Measurements from ENCODE around the gene BRD3OS. TPM values are rescaled to one million over a fixed set of nuclear protein-coding genes. Genes with fewer than 3 reads are reported as not detected.

The BRD3OS gene
- total RNA-seq, 1 experiment from 2014 or later, result 13.5 TPM

- BruUV-seq (replicated peaks), result no TSS peak
- CTCF ChIA-PET, result no interaction called here
- no peak overlapping the region for H3K27ac ChIP-seq (ENCODE audit: low read depth, low read length, poor library complexity, severe bottlenecking)
- no peak overlapping the region for H3K4me3 ChIP-seq (ENCODE audit: low read depth, low read length, poor library complexity, severe bottlenecking)
- no peak for DNase-seq (ENCODE audit: low spot score)
- TF ChIP-seq EZH2 (IDR thresholded peaks at IDR 0.05; ENCODE audit: borderline replicate concordance, low read depth, low read length, poor library complexity, severe bottlenecking), result no peak
- no peak for TF ChIP-seq CTCF (conservative IDR thresholded peaks at IDR 0.05; ENCODE audit: low read depth, low read length)
- peaks cover 54% of the 10 kb centered on the region for H3K36me3 ChIP-seq (ENCODE audit: insufficient read depth, low read length, poor library complexity, severe bottlenecking)
- no peaks in the 10 kb centered on the region for H3K27me3 ChIP-seq (replicated peaks; ENCODE audit: insufficient read depth, low read depth, low read length, poor library complexity)
- no peaks in the 10 kb centered on the region for H3K4me1 ChIP-seq (ENCODE audit: insufficient read depth, low read length, poor library complexity, severe bottlenecking)
- no peaks in the 10 kb centered on the region for H3K9me3 ChIP-seq (ENCODE audit: low read depth, low read length, poor library complexity, severe bottlenecking)
- intact Hi-C loops (cut with micrococcal nuclease; ENCODE audit: unreplicated experiment), result no loop called here
- POLR2A ChIA-PET (ENCODE audit: low non-redundant PET), result no interaction called here
Observed at GRCh38 chr9:134043531-134043988, 18.3 kb downstream of the BRD3OS start.

GRCh38 chr9:134044944-134045343 is 19.7 kb downstream of the BRD3OS start:
- H3K4me1 ChIP-seq (ENCODE audit: insufficient read depth, low read length, poor library complexity, severe bottlenecking), result no peaks in the 10 kb centered on the region
- H3K9me3 ChIP-seq (ENCODE audit: low read depth, low read length, poor library complexity, severe bottlenecking), result no peaks in the 10 kb centered on the region
- H3K4me3 ChIP-seq (ENCODE audit: low read depth, low read length, poor library complexity, severe bottlenecking), result no peak overlapping the region
- H3K36me3 ChIP-seq (ENCODE audit: insufficient read depth, low read length, poor library complexity, severe bottlenecking), result peaks cover 53% of the 10 kb centered on the region
- TF ChIP-seq CTCF (conservative IDR thresholded peaks at IDR 0.05; ENCODE audit: low read depth, low read length) (no peak), EZH2 (IDR thresholded peaks at IDR 0.05; ENCODE audit: borderline replicate concordance, low read depth, low read length, poor library complexity, severe bottlenecking) (no peak)
- no peak for DNase-seq (ENCODE audit: low spot score)
- H3K27me3 ChIP-seq (replicated peaks; ENCODE audit: insufficient read depth, low read depth, low read length, poor library complexity), result no peaks in the 10 kb centered on the region
- no TSS peak for BruUV-seq (replicated peaks)
- ChIA-PET CTCF (no interaction called here), POLR2A (ENCODE audit: low non-redundant PET) (no interaction called here)
- H3K27ac ChIP-seq (ENCODE audit: low read depth, low read length, poor library complexity, severe bottlenecking), result no peak overlapping the region
- intact Hi-C loops (cut with micrococcal nuclease; ENCODE audit: unreplicated experiment), result no loop called here

- Histone ChIP-seq H3K36me3 (ENCODE audit: insufficient read depth, low read length, poor library complexity, severe bottlenecking) (peaks cover 56% of the 10 kb centered on the region), H3K4me3 (ENCODE audit: low read depth, low read length, poor library complexity, severe bottlenecking) (no peak overlapping the region), H3K9me3 (ENCODE audit: low read depth, low read length, poor library complexity, severe bottlenecking) (no peaks in the 10 kb centered on the region), H3K27ac (ENCODE audit: low read depth, low read length, poor library complexity, severe bottlenecking) (no peak overlapping the region), H3K27me3 (replicated peaks; ENCODE audit: insufficient read depth, low read depth, low read length, poor library complexity) (no peaks in the 10 kb centered on the region), H3K4me1 (ENCODE audit: insufficient read depth, low read length, poor library complexity, severe bottlenecking) (no peaks in the 10 kb centered on the region)
- intact Hi-C loops (cut with micrococcal nuclease; ENCODE audit: unreplicated experiment), result no loop called here
- POLR2A ChIA-PET (ENCODE audit: low non-redundant PET), result no interaction called here
- TF ChIP-seq EZH2 (IDR thresholded peaks at IDR 0.05; ENCODE audit: borderline replicate concordance, low read depth, low read length, poor library complexity, severe bottlenecking), result no peak
- TF ChIP-seq CTCF (conservative IDR thresholded peaks at IDR 0.05; ENCODE audit: low read depth, low read length), result no peak
- CTCF ChIA-PET, result no interaction called here
- DNase-seq (ENCODE audit: low spot score), result no peak
- BruUV-seq (replicated peaks), result no TSS peak
Observed at GRCh38 chr9:134045841-134046544, 20.7 kb downstream of the BRD3OS start.
